HCT116 (cell line): Measurements from ENCODE around the gene ZBED5. TPM values are rescaled to one million over a fixed set of nuclear protein-coding genes. Genes with fewer than 3 reads are reported as not detected.

Experiments
- ATAC-seq: fragments of 200-7000 bp; cut with Tn5 transposase; 2 replicates; pipeline ENCODE4 v1.9.1; 2020; ENCODE audit warnings: mild to moderate bottlenecking, moderate library complexity
- BruUV-seq: library from RNA; stranded (reverse); fragments of 400-500 nt; replicated peaks from 2 replicates; lab custom pipeline; 2021; lab: Mats Ljungman, UMichigan
- CTCF ChIA-PET: fragments of 300-600 bp; sonication (Branson Sonifier 250); formaldehyde crosslinking; loops from one replicate; lab custom pipeline; 2021; ENCODE audit warnings: antibody characterized with exemption; lab: Charles Lee
- POLR2A ChIA-PET: fragments of 300-600, 350-600 bp; sonication (Branson Sonifier 250); formaldehyde crosslinking; loops from one replicate; lab custom pipeline; 2021; ENCODE audit warnings: antibody characterized with exemption; lab: Charles Lee
- RAD21 ChIA-PET, 2 experiments: fragments of 300-600 bp; sonication (Branson Sonifier 250); formaldehyde crosslinking; loops; one replicate each; lab custom pipeline; 2023; ENCODE audit warnings: low total read pairs in 2 of 2; ENCODE audit not compliant: uncharacterized antibody in 2 of 2, unreplicated experiment in 2 of 2, low non-redundant PET in 1 of 2; lab: Charles Lee
- DNase-seq: peaks from one replicate; pipeline ENCODE4 v3.0.0-alpha.2; 2010; ENCODE audit warnings: low read depth, low spot score
- H2AFZ ChIP-seq: fragments of 200-600 bp; shearing (Covaris generic), sonication (generic); 2 replicates; pipeline ENCODE4 v1.6.1; 2017; ENCODE audit warnings: low read depth, mixed run types, mixed read lengths, antibody characterized with exemption, low read length; ENCODE audit not compliant: poor library complexity, severe bottlenecking
- H3K27ac ChIP-seq: 2 replicates; pipeline ENCODE4 v1.5.1; 2012; ENCODE audit warnings: low read depth, low read length
- H3K27me3 ChIP-seq: fragments of 200-600 bp; sonication (generic); 2 replicates; pipeline ENCODE4 v1.6.1; 2016; ENCODE audit warnings: mixed run types, low read length, mixed read lengths; ENCODE audit not compliant: insufficient read depth
- H3K36me3 ChIP-seq, 2 experiments: fragments of 200-500 bp in 1 of 2; fragments of 200-600 bp in 1 of 2; sonication (Bioruptor generic) in 1 of 2; sonication (generic) in 1 of 2; 2 replicates each; pipeline versions ENCODE4 v1.5.1 to v1.6.1; 2014 to 2016; ENCODE audit warnings: low read length in 2 of 2, inconsistent platforms in 1 of 2, mixed read lengths in 1 of 2, mixed run types in 1 of 2; ENCODE audit not compliant: insufficient read depth in 2 of 2, control insufficient read depth in 1 of 2
- H3K4me1 ChIP-seq, 2 experiments: fragments of 200-600 bp in 1 of 2; sonication (generic) in 1 of 2; 2 replicates each; pipeline versions ENCODE4 v1.5.1 to v1.6.1; 2012 to 2017; ENCODE audit warnings: low read length in 2 of 2, inconsistent platforms in 1 of 2, mild to moderate bottlenecking in 1 of 2, mixed read lengths in 1 of 2, mixed run types in 1 of 2, moderate library complexity in 1 of 2; ENCODE audit not compliant: insufficient read depth in 2 of 2, control insufficient read depth in 1 of 2
- H3K4me2 ChIP-seq: fragments of 200-600 bp; sonication (generic); 2 replicates; pipeline ENCODE4 v1.6.1; 2017; ENCODE audit warnings: mixed run types, low read length, mixed read lengths
- H3K4me3 ChIP-seq, 2 experiments: fragments of 200-600 bp in 1 of 2; sonication (generic) in 1 of 2; replicated peaks in 1 of 2; 2 replicates each; pipeline ENCODE4 v1.5.1; 2011 to 2016; ENCODE audit warnings: low read length in 2 of 2, control low read depth in 1 of 2, low read depth in 1 of 2, mild to moderate bottlenecking in 1 of 2, mixed read lengths in 1 of 2, mixed run types in 1 of 2
- H3K79me2 ChIP-seq: fragments of 200-600 bp; sonication (generic); 2 replicates; pipeline ENCODE4 v1.6.1; 2017; ENCODE audit warnings: mild to moderate bottlenecking, mixed run types, low read length, moderate library complexity, mixed read lengths; ENCODE audit not compliant: insufficient read depth
- H3K9ac ChIP-seq: fragments of 200-600 bp; sonication (generic); 2 replicates; pipeline ENCODE4 v1.6.1; 2016; ENCODE audit warnings: low read length, mixed read lengths
- H3K9me2 ChIP-seq: fragments of 200-600 bp; sonication (generic), shearing (Covaris generic); 2 replicates; pipeline ENCODE4 v1.6.1; 2017; ENCODE audit warnings: mixed run types, mild to moderate bottlenecking, moderate library complexity; ENCODE audit not compliant: insufficient read depth
- H3K9me3 ChIP-seq, 2 experiments: fragments of 200-500 bp in 1 of 2; fragments of 200-600 bp in 1 of 2; sonication (Bioruptor generic) in 1 of 2; sonication (generic) in 1 of 2; 2 replicates each; pipeline ENCODE4 v1.6.1; 2014 to 2017; ENCODE audit warnings: low read length in 2 of 2, mixed read lengths in 2 of 2, inconsistent platforms in 1 of 2, low read depth in 1 of 2, mild to moderate bottlenecking in 1 of 2, mixed run types in 1 of 2, moderate library complexity in 1 of 2; ENCODE audit not compliant: control insufficient read depth in 1 of 2, insufficient read depth in 1 of 2
- H4K20me1 ChIP-seq: fragments of 200-600 bp; sonication (generic), shearing (Covaris generic); 2 replicates; pipeline ENCODE4 v1.6.1; 2017; ENCODE audit warnings: mixed run types, mild to moderate bottlenecking, moderate library complexity; ENCODE audit not compliant: insufficient read depth
- ELF1 ChIP-seq: IDR thresholded peaks from 2 replicates; pipeline ENCODE4 v1.6.1; 2012; ENCODE audit warnings: low read depth, borderline replicate concordance
- FOSL1 ChIP-seq: IDR thresholded peaks from 2 replicates; pipeline ENCODE4 v1.6.1; 2012; ENCODE audit warnings: low read depth
- POLR2A ChIP-seq: IDR thresholded peaks from 2 replicates; pipeline ENCODE4 v1.7.0; 2011; ENCODE audit warnings: borderline replicate concordance; ENCODE audit not compliant: insufficient read depth, insufficient read length; ENCODE audit errors: extremely low read depth
- RAD21 ChIP-seq: IDR thresholded peaks from 2 replicates; pipeline ENCODE4 v1.6.1; 2012; ENCODE audit warnings: low read depth, mild to moderate bottlenecking
- SIN3A ChIP-seq: IDR thresholded peaks from 2 replicates; pipeline ENCODE4 v1.6.1; 2012; ENCODE audit warnings: low read depth
- YY1 ChIP-seq: IDR thresholded peaks from 2 replicates; pipeline ENCODE4 v1.6.1; 2011; ENCODE audit warnings: low read length, low read depth, moderate library complexity, mild to moderate bottlenecking; ENCODE audit not compliant: insufficient replicate concordance; ENCODE audit errors: extremely low read depth
- ZFX ChIP-seq: fragments of 450-650 bp; IDR thresholded peaks from 2 replicates; pipeline ENCODE4 v1.6.1; 2017
- ZNF274 ChIP-seq: fragments of 200-500 bp; sonication (Bioruptor generic); IDR thresholded peaks from 2 replicates; pipeline ENCODE4 v1.6.1; 2014; ENCODE audit warnings: mild to moderate bottlenecking, low read depth, low read length, inconsistent platforms
- intact Hi-C: fragments of 100-400 bp; cut with micrococcal nuclease; formaldehyde crosslinking; loops from 2 replicates; pipeline ENCODE4 v1.10.0; 2022
- total RNA-seq: library from RNA; stranded (reverse); gene quantifications from one replicate; pipeline ENCODE4 v1.2.1, GENCODE V29; 2021; ENCODE audit not compliant: unreplicated experiment
- TF ChIP-seq, protein P1 (sequence below): IDR thresholded peaks from 2 replicates; pipeline ENCODE4 v1.6.1; 2012; ENCODE audit warnings: low read depth
- TF ChIP-seq, protein P2 (sequence below): IDR thresholded peaks from 2 replicates; pipeline ENCODE4 v1.6.1; 2012
- TF ChIP-seq, protein P3 (sequence below): IDR thresholded peaks from 2 replicates; pipeline ENCODE4 v1.6.1; 2012
- TF ChIP-seq, protein P4 (sequence below), 3 experiments: fragments of 200-600 bp in 1 of 3; sonication (generic) in 1 of 3; IDR thresholded peaks in 2 of 3; conservative IDR thresholded peaks in 1 of 3; 2 replicates each; pipeline ENCODE4 v1.5.1; 2012 to 2017; ENCODE audit warnings: low read depth in 2 of 3, low read length in 2 of 3, antibody characterized with exemption in 1 of 3, borderline replicate concordance in 1 of 3, control low read depth in 1 of 3, mild to moderate bottlenecking in 1 of 3, mixed read lengths in 1 of 3, mixed run types in 1 of 3, moderate library complexity in 1 of 3; ENCODE audit not compliant: insufficient read depth in 1 of 3

ZBED5 gene
- total RNA-seq, 1 experiment from 2014 or later = 26.8 TPM

DNA sequence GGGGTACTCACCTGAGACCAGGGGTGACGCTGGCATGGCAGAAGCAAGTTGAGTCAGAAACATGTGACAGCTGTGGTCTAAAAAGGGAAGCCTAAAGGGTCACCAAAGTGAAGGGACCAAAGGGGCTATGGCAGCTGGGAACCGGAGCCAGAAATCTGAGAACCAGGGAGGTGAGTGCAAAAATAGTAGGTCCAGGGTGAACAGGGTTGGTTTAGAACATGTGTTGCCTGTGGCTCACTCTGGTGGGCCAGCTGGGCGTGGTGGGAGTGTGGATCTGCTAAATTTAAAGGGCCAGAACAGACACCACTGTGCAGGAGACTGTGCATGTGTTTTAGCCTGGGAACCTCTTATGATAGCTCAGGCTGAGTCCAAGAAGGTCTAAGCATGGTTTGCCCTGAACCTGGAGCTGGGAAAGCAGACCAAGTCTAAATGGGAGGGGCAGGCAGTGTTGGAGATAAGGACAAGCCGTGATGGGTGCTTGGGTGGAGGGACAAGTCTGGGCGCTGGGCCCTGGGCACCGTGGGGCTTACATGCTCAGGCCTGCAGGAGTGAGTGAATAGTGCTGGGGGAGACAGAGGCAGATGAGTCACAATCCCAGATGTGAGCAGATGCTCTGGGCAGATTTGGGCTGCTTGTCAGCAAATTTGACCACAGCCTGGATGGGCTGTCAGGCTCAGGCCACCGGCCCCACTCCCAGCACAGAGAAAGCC, 41.4 kb upstream of the ZBED5 start:
- POLR2A ChIA-PET = interaction anchor here (0.8 to 4.7 kb wide), 5 partner anchors 35 to 1188 kb away, joined by 3 to 48 read pairs (median 6); partner anchors contain the start of genes EIF4G2 and ZBED5
- peaks cover 34 to 45% of the 10 kb centered on the region in 2 experiments for H3K4me1 ChIP-seq
- H3K9me3 ChIP-seq = no peaks in the 10 kb centered on the region
- CTCF ChIA-PET = interaction anchor here (1.2 to 2.0 kb wide), 4 partner anchors 21 to 129 kb away, joined by 3 to 8 read pairs (median 4); no protein-coding TSS in a partner anchor
- H3K36me3 ChIP-seq = no peaks in the 10 kb centered on the region
- no peaks in the 10 kb centered on the region for H3K79me2 ChIP-seq
- RAD21 ChIA-PET = interaction anchor here in 1 of 2 experiments (1.1 kb wide), 1 partner anchor 9 kb away, joined by 3 read pairs; no protein-coding TSS in a partner anchor
- no peak for DNase-seq
- H3K4me3 ChIP-seq = peak overlapping the region; percentile 7 to 40; a peak in 3 of 4 replicates
- H2AFZ ChIP-seq = no peak overlapping the region
- intact Hi-C loops = no loop called here
- no peaks in the 10 kb centered on the region for H4K20me1 ChIP-seq
- H3K9ac ChIP-seq = peak overlapping the region; percentile 65
- H3K9me2 ChIP-seq = no peaks in the 10 kb centered on the region
- TSS peak; percentile 73 for BruUV-seq
- peak overlapping the region; percentile 74 for H3K4me2 ChIP-seq
- no peaks in the 10 kb centered on the region for H3K27me3 ChIP-seq
- peak; percentile 21 for TF ChIP-seq POLR2A
- TF ChIP-seq, protein P1, sequence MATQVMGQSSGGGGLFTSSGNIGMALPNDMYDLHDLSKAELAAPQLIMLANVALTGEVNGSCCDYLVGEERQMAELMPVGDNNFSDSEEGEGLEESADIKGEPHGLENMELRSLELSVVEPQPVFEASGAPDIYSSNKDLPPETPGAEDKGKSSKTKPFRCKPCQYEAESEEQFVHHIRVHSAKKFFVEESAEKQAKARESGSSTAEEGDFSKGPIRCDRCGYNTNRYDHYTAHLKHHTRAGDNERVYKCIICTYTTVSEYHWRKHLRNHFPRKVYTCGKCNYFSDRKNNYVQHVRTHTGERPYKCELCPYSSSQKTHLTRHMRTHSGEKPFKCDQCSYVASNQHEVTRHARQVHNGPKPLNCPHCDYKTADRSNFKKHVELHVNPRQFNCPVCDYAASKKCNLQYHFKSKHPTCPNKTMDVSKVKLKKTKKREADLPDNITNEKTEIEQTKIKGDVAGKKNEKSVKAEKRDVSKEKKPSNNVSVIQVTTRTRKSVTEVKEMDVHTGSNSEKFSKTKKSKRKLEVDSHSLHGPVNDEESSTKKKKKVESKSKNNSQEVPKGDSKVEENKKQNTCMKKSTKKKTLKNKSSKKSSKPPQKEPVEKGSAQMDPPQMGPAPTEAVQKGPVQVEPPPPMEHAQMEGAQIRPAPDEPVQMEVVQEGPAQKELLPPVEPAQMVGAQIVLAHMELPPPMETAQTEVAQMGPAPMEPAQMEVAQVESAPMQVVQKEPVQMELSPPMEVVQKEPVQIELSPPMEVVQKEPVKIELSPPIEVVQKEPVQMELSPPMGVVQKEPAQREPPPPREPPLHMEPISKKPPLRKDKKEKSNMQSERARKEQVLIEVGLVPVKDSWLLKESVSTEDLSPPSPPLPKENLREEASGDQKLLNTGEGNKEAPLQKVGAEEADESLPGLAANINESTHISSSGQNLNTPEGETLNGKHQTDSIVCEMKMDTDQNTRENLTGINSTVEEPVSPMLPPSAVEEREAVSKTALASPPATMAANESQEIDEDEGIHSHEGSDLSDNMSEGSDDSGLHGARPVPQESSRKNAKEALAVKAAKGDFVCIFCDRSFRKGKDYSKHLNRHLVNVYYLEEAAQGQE = no peak
- ATAC-seq = peak; percentile 73
- H3K27ac ChIP-seq = peak overlapping the region; percentile 93

DNA sequence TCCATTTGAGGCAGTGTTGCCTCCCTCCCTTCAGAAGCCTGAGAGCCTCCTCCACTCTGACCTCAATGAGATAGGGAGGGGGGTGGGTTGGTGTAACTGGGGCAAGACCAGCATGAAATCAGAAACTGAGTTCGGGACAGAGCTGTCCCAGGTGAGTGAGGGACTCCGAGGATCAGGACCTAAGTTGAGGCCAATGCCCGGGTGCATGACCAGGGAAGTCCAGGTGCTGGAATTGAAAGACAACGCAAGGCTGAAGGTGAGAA, 40.8 kb upstream of the ZBED5 start:
- no peaks in the 10 kb centered on the region for H3K9me2 ChIP-seq
- no peaks in the 10 kb centered on the region for H4K20me1 ChIP-seq
- H3K9ac ChIP-seq = peak overlapping the region; percentile 65
- H3K4me1 ChIP-seq = peaks cover 39 to 51% of the 10 kb centered on the region in 2 experiments
- H3K4me2 ChIP-seq = peak overlapping the region; percentile 74
- intact Hi-C loops = no loop called here
- ChIA-PET RAD21 (no interaction called here), CTCF (interaction anchor here (1.2 kb wide), 1 partner anchor 21 kb away, joined by 3 read pairs; no protein-coding TSS in a partner anchor), POLR2A (interaction anchor here (2.9 to 4.7 kb wide), 2 partner anchors 41 to 89 kb away, joined by 9 to 48 read pairs; partner anchors contain the start of genes EIF4G2 and ZBED5)
- DNase-seq (no peak), ATAC-seq (no peak)
- H3K9me3 ChIP-seq = no peaks in the 10 kb centered on the region
- H2AFZ ChIP-seq = no peak overlapping the region
- peak overlapping the region; percentile 93 for H3K27ac ChIP-seq
- H3K79me2 ChIP-seq = no peaks in the 10 kb centered on the region
- H3K4me3 ChIP-seq = peak overlapping the region in 1 of 2 experiments; percentile 40; a peak in 1 of 4 replicates
- H3K36me3 ChIP-seq = no peaks in the 10 kb centered on the region
- no peaks in the 10 kb centered on the region for H3K27me3 ChIP-seq
- no TSS peak for BruUV-seq
- TF ChIP-seq, protein P2, sequence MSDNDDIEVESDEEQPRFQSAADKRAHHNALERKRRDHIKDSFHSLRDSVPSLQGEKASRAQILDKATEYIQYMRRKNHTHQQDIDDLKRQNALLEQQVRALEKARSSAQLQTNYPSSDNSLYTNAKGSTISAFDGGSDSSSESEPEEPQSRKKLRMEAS = no peak
- TF ChIP-seq, protein P3, sequence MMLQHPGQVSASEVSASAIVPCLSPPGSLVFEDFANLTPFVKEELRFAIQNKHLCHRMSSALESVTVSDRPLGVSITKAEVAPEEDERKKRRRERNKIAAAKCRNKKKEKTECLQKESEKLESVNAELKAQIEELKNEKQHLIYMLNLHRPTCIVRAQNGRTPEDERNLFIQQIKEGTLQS = no peak
- no peak for TF ChIP-seq ZFX
- TF ChIP-seq SIN3A = no peak
- TF ChIP-seq ELF1 = no peak
- TF ChIP-seq YY1 = no peak
- TF ChIP-seq RAD21 = no peak
- TF ChIP-seq, protein P4, sequence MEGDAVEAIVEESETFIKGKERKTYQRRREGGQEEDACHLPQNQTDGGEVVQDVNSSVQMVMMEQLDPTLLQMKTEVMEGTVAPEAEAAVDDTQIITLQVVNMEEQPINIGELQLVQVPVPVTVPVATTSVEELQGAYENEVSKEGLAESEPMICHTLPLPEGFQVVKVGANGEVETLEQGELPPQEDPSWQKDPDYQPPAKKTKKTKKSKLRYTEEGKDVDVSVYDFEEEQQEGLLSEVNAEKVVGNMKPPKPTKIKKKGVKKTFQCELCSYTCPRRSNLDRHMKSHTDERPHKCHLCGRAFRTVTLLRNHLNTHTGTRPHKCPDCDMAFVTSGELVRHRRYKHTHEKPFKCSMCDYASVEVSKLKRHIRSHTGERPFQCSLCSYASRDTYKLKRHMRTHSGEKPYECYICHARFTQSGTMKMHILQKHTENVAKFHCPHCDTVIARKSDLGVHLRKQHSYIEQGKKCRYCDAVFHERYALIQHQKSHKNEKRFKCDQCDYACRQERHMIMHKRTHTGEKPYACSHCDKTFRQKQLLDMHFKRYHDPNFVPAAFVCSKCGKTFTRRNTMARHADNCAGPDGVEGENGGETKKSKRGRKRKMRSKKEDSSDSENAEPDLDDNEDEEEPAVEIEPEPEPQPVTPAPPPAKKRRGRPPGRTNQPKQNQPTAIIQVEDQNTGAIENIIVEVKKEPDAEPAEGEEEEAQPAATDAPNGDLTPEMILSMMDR (IDR thresholded peaks at IDR 0.05 in 2 of 3, conservative IDR thresholded peaks at IDR 0.05 in 1 of 3; ENCODE audit: borderline replicate concordance in 1 of 3, insufficient read depth in 1 of 3, low read depth in 2 of 3, low read length in 2 of 3) = no peak
- TF ChIP-seq ZNF274 = no peak
- no peak for TF ChIP-seq FOSL1
